OCI-LY7 (cell line): ENCODE measurements around the gene DYNLT4.

Source experiments
- EZH2phosphoT487 ChIP-seq: fragments of 200-600 bp; sonication (generic); IDR thresholded peaks from 2 replicates; pipeline ENCODE4 v1.6.1; 2018; ENCODE audit warnings: low read depth, borderline replicate concordance, mild to moderate bottlenecking, mixed run types, antibody characterized with exemption, low read length, moderate library complexity, mixed read lengths
- TF ChIP-seq, protein P1 (sequence below): fragments of 200-600 bp; sonication (generic); conservative IDR thresholded peaks from 2 replicates; pipeline ENCODE4 v1.5.1; 2014; ENCODE audit warnings: mild to moderate bottlenecking, antibody characterized with exemption, low read length, moderate library complexity, mixed read lengths

DNA sequence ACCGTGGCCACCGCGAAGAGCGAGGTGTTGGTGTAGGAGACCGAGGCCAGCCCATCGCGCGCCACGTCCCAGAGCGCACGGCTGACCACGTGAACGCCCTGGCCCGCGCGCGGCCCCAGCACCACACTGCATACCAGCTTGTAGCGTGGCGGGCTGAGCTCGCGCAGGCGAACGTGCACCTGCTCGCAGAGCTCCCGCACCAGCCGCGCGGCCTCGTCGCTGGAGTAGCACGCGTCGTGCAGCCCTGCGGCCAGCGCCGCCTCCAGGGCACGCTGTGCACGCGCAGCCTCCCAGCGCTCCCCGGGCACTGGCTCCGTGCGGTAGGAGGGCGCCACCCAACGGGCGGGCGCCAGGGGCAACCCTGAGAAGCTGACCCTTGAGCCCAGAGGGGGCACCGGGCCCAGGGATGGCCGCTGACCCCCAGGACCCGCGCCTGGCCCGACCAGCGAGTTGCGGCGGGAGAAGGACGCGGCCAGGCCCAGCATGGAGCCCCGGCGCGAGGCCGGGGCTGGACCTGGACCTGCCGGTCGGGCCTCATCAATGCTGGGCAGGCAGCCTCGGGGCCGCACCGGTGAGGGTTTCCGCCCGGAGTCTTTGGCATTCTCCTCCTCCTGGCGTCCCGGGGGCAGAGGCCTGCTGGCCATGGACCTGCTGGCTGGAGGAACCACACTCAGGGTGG lies 987 bp downstream of the DYNLT4 start:
- TF ChIP-seq, protein P1, sequence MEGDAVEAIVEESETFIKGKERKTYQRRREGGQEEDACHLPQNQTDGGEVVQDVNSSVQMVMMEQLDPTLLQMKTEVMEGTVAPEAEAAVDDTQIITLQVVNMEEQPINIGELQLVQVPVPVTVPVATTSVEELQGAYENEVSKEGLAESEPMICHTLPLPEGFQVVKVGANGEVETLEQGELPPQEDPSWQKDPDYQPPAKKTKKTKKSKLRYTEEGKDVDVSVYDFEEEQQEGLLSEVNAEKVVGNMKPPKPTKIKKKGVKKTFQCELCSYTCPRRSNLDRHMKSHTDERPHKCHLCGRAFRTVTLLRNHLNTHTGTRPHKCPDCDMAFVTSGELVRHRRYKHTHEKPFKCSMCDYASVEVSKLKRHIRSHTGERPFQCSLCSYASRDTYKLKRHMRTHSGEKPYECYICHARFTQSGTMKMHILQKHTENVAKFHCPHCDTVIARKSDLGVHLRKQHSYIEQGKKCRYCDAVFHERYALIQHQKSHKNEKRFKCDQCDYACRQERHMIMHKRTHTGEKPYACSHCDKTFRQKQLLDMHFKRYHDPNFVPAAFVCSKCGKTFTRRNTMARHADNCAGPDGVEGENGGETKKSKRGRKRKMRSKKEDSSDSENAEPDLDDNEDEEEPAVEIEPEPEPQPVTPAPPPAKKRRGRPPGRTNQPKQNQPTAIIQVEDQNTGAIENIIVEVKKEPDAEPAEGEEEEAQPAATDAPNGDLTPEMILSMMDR, result no peak
- no peak for TF ChIP-seq EZH2phosphoT487
